GM12801 (cell line): ENCODE results near the gene STK32B.

Source experiments
- CTCF ChIP-seq: IDR thresholded peaks from one replicate; pipeline ENCODE4 v1.5.1; 2011; ENCODE audit warnings: control low read depth; ENCODE audit not compliant: insufficient read length; ENCODE audit errors: extremely low read depth

Gene STK32B

GRCh38 chr4:5232549-5232948 lies 181.3 kb downstream of the STK32B start:
- TF ChIP-seq CTCF: no peak

DNA sequence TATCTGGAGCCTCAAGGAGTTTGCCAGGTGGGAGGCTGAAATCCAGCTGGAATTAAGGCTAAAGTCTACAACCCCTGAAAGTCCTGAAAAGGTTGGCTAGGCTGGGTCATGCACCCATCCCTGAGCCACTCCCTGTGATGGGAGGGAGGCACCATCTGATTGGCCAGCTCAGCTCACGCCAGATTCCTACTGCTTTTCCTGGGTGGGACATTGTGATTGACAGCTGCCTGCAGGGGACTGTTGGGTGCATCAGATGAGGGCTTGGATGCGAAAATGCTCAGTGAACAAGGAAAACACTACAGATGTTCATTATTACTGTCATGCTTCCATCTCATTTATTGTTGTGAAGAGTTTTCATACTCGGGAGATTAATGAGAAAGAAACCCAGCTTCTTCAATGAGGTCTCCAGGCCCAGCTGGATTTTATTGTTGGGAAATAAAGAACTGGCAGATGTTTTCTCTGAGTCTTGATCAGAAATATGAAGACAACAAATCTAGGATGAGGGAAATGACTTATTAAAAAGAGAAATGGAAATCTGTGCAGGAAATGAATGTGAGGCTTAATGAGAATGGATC lies 185.9 kb downstream of the STK32B start:
- no peak for TF ChIP-seq CTCF

DNA sequence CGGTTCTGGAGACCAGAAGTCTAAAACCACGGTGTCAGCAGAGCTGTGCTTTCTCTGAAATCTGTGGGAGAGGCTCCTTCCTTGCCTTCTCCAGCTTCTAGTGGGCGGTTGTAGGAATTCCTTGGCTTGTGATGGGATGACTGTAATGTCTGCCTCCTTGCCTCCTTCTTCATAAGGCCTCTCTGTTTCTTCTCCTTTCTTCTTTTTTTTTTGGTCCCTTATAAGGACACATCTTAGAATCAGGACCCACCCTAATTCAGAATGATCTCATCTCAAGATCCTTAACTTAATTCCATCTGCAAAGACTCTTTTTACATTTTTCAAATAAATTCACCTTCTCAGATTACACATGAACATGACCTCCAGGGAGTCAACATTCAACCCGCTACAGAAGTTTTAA lies 186.9 kb downstream of the STK32B start:
- no peak for TF ChIP-seq CTCF

DNA sequence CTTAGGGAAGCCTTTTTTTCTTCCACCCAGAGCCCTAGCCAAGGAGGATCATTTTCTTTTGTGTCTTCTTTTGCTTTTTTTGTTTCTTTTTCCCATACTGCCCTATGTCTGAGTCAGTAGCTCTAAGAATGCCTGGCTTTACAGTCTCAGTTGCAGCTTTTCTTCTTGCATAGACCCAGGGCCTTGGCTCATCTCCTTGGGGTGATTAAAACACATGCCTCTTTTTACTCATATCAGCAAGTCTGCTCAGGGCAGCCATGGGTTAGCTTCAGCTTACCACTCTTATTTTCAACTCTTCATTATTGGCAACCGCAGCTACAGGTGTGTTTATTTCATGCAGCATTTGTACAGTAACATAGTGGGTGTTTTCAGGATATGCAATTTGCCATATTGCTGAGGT lies 196.5 kb downstream of the STK32B start:
- TF ChIP-seq CTCF: no peak

- TF ChIP-seq CTCF: no peak
Observed at GRCh38 chr4:5249727-5250126, 198.4 kb downstream of the STK32B start.

DNA sequence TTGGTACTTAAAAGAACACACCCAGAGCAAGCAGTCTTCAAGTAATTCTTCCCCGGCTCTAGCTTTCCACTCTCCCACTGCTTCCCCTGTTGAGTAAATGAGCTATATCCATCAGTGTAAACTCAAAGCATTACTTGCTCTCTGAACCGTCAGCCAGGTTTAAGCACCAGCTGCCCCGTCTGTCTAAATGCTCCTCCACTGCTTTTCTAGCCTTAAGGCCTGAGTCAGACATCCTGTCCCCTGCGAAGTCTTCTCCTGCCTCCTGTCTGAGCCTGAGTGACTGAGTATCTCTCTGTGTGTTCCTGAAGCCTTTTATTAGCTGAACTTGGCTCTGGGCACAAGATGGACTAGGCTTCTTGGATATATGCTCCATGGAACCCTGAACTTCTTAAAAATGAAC lies 205.1 kb downstream of the STK32B start:
- TF ChIP-seq CTCF: no peak

GRCh38 chr4:5257086-5257485 lies 205.8 kb downstream of the STK32B start:
- no peak for TF ChIP-seq CTCF
